SK-N-SH (cell line): ENCODE results near the gene GANAB. TPM values are rescaled to one million over a fixed set of nuclear protein-coding genes. Genes with fewer than 3 reads are reported as not detected.
"Not testable (repeated sequence)": the region's sequence is repeated elsewhere in the genome, so short reads cannot be mapped to it uniquely, and the experiment has no call there.

Experiments used
- CTCF ChIA-PET: fragments of 300-600, 350-600 bp; formaldehyde crosslinking; extraction: SDS; loops from one replicate; lab custom pipeline; 2021; lab: Yijun Ruan, JAX
- POLR2A ChIA-PET: fragments of 350-600 bp; sonication (Branson Sonifier 250); formaldehyde crosslinking; extraction: SDS; loops from one replicate; lab custom pipeline; 2020; ENCODE audit warnings: antibody characterized with exemption, inconsistent platforms; lab: Yijun Ruan, JAX
- DNase-seq: peaks from one replicate; pipeline ENCODE4 v3.0.0; 2012
- H2AFZ ChIP-seq: fragments of 200-600 bp; sonication (generic); 2 replicates; pipeline ENCODE4 v1.8.1; 2016; ENCODE audit warnings: antibody characterized with exemption, mild to moderate bottlenecking, low read depth
- H3F3A ChIP-seq: fragments of 200-600 bp; sonication (generic); replicated peaks from 2 replicates; pipeline ENCODE3; 2016; ENCODE audit warnings: antibody characterized with exemption, mild to moderate bottlenecking; ENCODE audit not compliant: insufficient read depth
- H3K27ac ChIP-seq, 2 experiments: fragments of 200-500 bp in 1 of 2; fragments of 200-600 bp in 1 of 2; sonication (Bioruptor generic) in 1 of 2; sonication (generic), shearing (Covaris generic) in 1 of 2; 2 replicates each; pipeline versions ENCODE4 v1.5.1 to v1.6.1; 2014 to 2016; ENCODE audit warnings: low read depth in 2 of 2, inconsistent platforms in 1 of 2, low read length in 1 of 2, mild to moderate bottlenecking in 1 of 2, mixed read lengths in 1 of 2
- H3K27me3 ChIP-seq: fragments of 200-600 bp; sonication (generic), shearing (Covaris generic); 2 replicates; pipeline ENCODE4 v1.6.1; 2016; ENCODE audit warnings: mixed run types; ENCODE audit not compliant: insufficient read depth
- H3K36me3 ChIP-seq, 2 experiments: fragments of 200-500 bp in 1 of 2; fragments of 200-600 bp in 1 of 2; sonication (Bioruptor generic) in 1 of 2; sonication (generic) in 1 of 2; replicated peaks in 1 of 2; 2 replicates each; pipeline versions ENCODE3 to v1.5.1; 2014 to 2016; ENCODE audit warnings: low read length in 1 of 2, mild to moderate bottlenecking in 1 of 2; ENCODE audit not compliant: insufficient read depth in 2 of 2, control insufficient read depth in 1 of 2
- H3K4me1 ChIP-seq, 2 experiments: fragments of 200-500 bp in 1 of 2; fragments of 200-600 bp in 1 of 2; sonication (Bioruptor generic) in 1 of 2; sonication (generic), shearing (Covaris generic) in 1 of 2; 2 replicates each; pipeline versions ENCODE4 v1.5.1 to v1.6.1; 2014 to 2016; ENCODE audit warnings: low read depth in 1 of 2, low read length in 1 of 2, mixed run types in 1 of 2; ENCODE audit not compliant: insufficient read depth in 2 of 2, control insufficient read depth in 1 of 2
- H3K4me2 ChIP-seq: fragments of 200-600 bp; sonication (generic), shearing (Covaris generic); 2 replicates; pipeline ENCODE4 v1.6.1; 2017; ENCODE audit warnings: mixed run types
- H3K4me3 ChIP-seq, 2 experiments: fragments of 200-500 bp in 1 of 2; fragments of 200-600 bp in 1 of 2; sonication (Bioruptor generic) in 1 of 2; sonication (generic), shearing (Covaris generic) in 1 of 2; 2 replicates each; pipeline versions ENCODE4 v1.5.1 to v1.8.1; 2014 to 2016; ENCODE audit warnings: low read depth in 2 of 2, inconsistent platforms in 1 of 2, low read length in 1 of 2, mild to moderate bottlenecking in 1 of 2, mixed read lengths in 1 of 2, moderate library complexity in 1 of 2
- H3K79me2 ChIP-seq: fragments of 200-600 bp; sonication (generic); 2 replicates; pipeline ENCODE4 v1.8.1; 2017; ENCODE audit warnings: mild to moderate bottlenecking; ENCODE audit not compliant: insufficient read depth
- H3K9ac ChIP-seq: fragments of 200-600 bp; sonication (generic); 2 replicates; pipeline ENCODE4 v1.6.1; 2017; ENCODE audit warnings: mixed run types
- H3K9me2 ChIP-seq: fragments of 200-600 bp; sonication (generic); 2 replicates; pipeline ENCODE4 v1.6.1; 2017; ENCODE audit warnings: mixed run types
- H3K9me3 ChIP-seq: fragments of 200-600 bp; sonication (generic); 2 replicates; pipeline ENCODE4 v1.6.1; 2017; ENCODE audit warnings: mixed run types, mild to moderate bottlenecking, moderate library complexity
- H4K20me1 ChIP-seq: fragments of 200-600 bp; sonication (generic); 2 replicates; pipeline ENCODE4 v1.6.1; 2017; ENCODE audit warnings: mild to moderate bottlenecking, mixed run types; ENCODE audit not compliant: insufficient read depth
- CHD2 ChIP-seq: fragments of 150-350 bp; IDR thresholded peaks from 2 replicates; pipeline ENCODE4 v1.6.1; 2018; ENCODE audit warnings: low read length; ENCODE audit not compliant: partially characterized antibody
- EP300 ChIP-seq, 2 experiments: IDR thresholded peaks; 2 replicates each; pipeline versions ENCODE4 v1.4.0 to v1.6.1; 2012; ENCODE audit warnings: borderline replicate concordance in 1 of 2, low read depth in 1 of 2, low read length in 1 of 2
- FOXJ3 ChIP-seq: sonication (generic); formaldehyde crosslinking; IDR thresholded peaks from 2 replicates; pipeline ENCODE4 v1.5.1; 2020; ENCODE audit warnings: mild to moderate bottlenecking, missing genetic modification reagents
- MXI1 ChIP-seq: IDR thresholded peaks from 2 replicates; pipeline ENCODE4 v1.6.1; 2012; ENCODE audit warnings: mild to moderate bottlenecking, low read depth, low read length, improper control_type of control experiment
- RFX5 ChIP-seq: IDR thresholded peaks from 2 replicates; pipeline ENCODE4 v1.6.1; 2012; ENCODE audit warnings: mild to moderate bottlenecking, improper control_type of control experiment, low read length
- RXRA ChIP-seq: IDR thresholded peaks from 2 replicates; pipeline ENCODE4 v1.4.0; 2012; ENCODE audit warnings: low read depth, mild to moderate bottlenecking, borderline replicate concordance
- TAF1 ChIP-seq: IDR thresholded peaks from 2 replicates; pipeline ENCODE4 v1.6.1; 2012; ENCODE audit warnings: low read depth, mild to moderate bottlenecking, low read length, moderate library complexity, borderline replicate concordance
- TCF12 ChIP-seq: IDR thresholded peaks from 2 replicates; pipeline ENCODE4 v1.4.0; 2012
- YY1 ChIP-seq: IDR thresholded peaks from 2 replicates; pipeline ENCODE4 v1.4.0; 2012; ENCODE audit warnings: low read depth, mild to moderate bottlenecking
- WGBS: methylation state at CpG from one replicate; pipeline ENCODE4 v1.1.6; 2017; ENCODE audit warnings: low lambda C conversion rate; 5-methylcytosine and 5-hydroxymethylcytosine counted together
- polyA plus RNA-seq, 3 experiments: library from polyadenylated mRNA; depleted of rRNA; stranded (reverse); fragments of >200 nt; gene quantifications; 2 replicates each; pipeline ENCODE4 v1.2.3, GENCODE V29; 2012
- TF ChIP-seq, protein P1 (sequence below): IDR thresholded peaks from 2 replicates; pipeline ENCODE4 v1.4.0; 2012; ENCODE audit warnings: low read depth
- TF ChIP-seq, protein P2 (sequence below): IDR thresholded peaks from 2 replicates; pipeline ENCODE4 v1.4.0; 2012; ENCODE audit warnings: low read depth, borderline replicate concordance
- TF ChIP-seq, protein P3 (sequence below): fragments of 150-350 bp; IDR thresholded peaks from 2 replicates; pipeline ENCODE4 v1.6.1; 2016; ENCODE audit warnings: mild to moderate bottlenecking, low read depth, low read length

Gene GANAB
- polyA plus RNA-seq, 1 of the 3 experiments (the other 2 are of a cell fraction) = 275 TPM

DNA sequence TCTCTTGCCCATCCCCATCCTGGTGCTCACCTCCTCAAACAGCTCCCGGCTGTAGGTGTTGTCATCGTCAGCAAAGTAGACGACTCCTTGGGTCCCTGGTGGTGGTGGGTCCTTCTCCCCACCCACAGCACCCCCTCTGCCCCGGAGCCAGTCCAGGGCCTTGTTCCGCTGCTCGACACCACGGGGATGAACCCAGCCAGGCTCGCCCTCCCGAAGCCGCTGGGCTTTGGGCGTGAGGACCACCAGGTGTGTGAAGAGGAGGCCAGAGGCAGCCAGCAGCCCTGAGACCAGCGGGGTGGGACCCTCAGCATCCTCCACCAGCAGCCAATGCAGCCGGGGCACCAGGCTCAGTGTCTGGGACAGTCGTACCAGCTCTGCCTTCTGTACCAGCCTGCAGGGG lies 29.5 kb downstream of the GANAB start:
- Histone ChIP-seq H3K79me2 (peaks cover 30% of the 10 kb centered on the region), H3F3A (peaks cover 32% of the 10 kb centered on the region), H3K4me1 (peaks cover 15 to 20% of the 10 kb centered on the region in 2 experiments; a peak in 3 of 4 replicates)
- H3K36me3 ChIP-seq, CTCF ChIA-PET, H3K27me3 ChIP-seq, H3K9me3 ChIP-seq, H3K4me3 ChIP-seq, H2AFZ ChIP-seq, H3K4me2 ChIP-seq, H3K27ac ChIP-seq, H3K9me2 ChIP-seq, H3K9ac ChIP-seq, DNase-seq, H4K20me1 ChIP-seq: not testable (repeated sequence)
- POLR2A ChIA-PET = interaction anchor here (1.0 kb wide), 1 partner anchor 49 kb away, joined by 3 read pairs; the partner anchor contains the start of gene CSKMT
- WGBS = 100% methylated on average over 4 of the region's 14 CpGs

DNA sequence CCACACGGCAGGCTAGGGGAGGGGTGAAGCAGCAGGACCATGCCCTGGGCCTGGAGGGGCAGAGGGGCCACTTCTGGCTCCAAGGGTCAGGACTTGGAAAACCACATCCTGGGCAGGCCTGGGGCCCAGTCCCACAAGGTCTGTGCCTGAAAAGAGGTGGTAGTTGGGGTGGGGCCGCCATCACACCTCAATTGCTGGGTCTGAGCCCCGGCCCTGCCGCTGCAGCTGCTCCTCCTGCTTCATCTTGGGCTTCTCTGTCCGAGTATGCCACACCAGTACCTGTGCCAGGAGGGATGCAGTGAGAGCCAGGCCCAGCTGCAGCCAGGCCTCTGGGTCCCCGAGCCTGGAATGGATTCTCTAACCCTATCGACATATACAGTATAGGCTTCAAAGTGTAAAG lies 30.9 kb downstream of the GANAB start:
- Histone ChIP-seq H3K27ac (no peak overlapping the region), H3K9ac (no peak overlapping the region), H3K27me3 (no peaks in the 10 kb centered on the region), H3K4me1 (peaks cover 12 to 25% of the 10 kb centered on the region in 2 experiments; a peak in 3 of 4 replicates), H3K4me2 (no peak overlapping the region), H3K36me3 (peaks cover 4 to 8% of the 10 kb centered on the region in 2 experiments)
- DNase-seq = no peak
- CTCF ChIA-PET = interaction anchor here (1.1 kb wide), 1 partner anchor 221 kb away, joined by 3 read pairs; no protein-coding TSS in a partner anchor
- WGBS = 86% methylated on average over 1 of the region's 7 CpGs
- TF ChIP-seq, protein P1, sequence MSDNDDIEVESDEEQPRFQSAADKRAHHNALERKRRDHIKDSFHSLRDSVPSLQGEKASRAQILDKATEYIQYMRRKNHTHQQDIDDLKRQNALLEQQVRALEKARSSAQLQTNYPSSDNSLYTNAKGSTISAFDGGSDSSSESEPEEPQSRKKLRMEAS = no peak
- TF ChIP-seq, protein P2, sequence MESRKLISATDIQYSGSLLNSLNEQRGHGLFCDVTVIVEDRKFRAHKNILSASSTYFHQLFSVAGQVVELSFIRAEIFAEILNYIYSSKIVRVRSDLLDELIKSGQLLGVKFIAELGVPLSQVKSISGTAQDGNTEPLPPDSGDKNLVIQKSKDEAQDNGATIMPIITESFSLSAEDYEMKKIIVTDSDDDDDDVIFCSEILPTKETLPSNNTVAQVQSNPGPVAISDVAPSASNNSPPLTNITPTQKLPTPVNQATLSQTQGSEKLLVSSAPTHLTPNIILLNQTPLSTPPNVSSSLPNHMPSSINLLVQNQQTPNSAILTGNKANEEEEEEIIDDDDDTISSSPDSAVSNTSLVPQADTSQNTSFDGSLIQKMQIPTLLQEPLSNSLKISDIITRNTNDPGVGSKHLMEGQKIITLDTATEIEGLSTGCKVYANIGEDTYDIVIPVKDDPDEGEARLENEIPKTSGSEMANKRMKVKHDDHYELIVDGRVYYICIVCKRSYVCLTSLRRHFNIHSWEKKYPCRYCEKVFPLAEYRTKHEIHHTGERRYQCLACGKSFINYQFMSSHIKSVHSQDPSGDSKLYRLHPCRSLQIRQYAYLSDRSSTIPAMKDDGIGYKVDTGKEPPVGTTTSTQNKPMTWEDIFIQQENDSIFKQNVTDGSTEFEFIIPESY = no peak
- TF ChIP-seq TAF1 (no peak), MXI1 (no peak), TCF12 (no peak), CHD2 (no peak), YY1 (no peak), RFX5 (no peak), FOXJ3 (no peak), EP300 (IDR thresholded peaks at IDR 0.05; ENCODE audit: borderline replicate concordance in 1 of 2, low read depth in 1 of 2, low read length in 1 of 2) (no peak), RXRA (no peak)
- TF ChIP-seq, protein P3, sequence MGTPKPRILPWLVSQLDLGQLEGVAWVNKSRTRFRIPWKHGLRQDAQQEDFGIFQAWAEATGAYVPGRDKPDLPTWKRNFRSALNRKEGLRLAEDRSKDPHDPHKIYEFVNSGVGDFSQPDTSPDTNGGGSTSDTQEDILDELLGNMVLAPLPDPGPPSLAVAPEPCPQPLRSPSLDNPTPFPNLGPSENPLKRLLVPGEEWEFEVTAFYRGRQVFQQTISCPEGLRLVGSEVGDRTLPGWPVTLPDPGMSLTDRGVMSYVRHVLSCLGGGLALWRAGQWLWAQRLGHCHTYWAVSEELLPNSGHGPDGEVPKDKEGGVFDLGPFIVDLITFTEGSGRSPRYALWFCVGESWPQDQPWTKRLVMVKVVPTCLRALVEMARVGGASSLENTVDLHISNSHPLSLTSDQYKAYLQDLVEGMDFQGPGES = no peak
- TF ChIP-seq, all 33 proteins: peak for 0
- H3K9me3 ChIP-seq = no peaks in the 10 kb centered on the region
- peaks cover 31% of the 10 kb centered on the region for H3F3A ChIP-seq
- POLR2A ChIA-PET = no interaction called here
- H3K4me3 ChIP-seq = no peak overlapping the region
- peaks cover 33% of the 10 kb centered on the region for H3K79me2 ChIP-seq
- H2AFZ ChIP-seq = no peak overlapping the region
- H4K20me1 ChIP-seq = no peaks in the 10 kb centered on the region
- H3K9me2 ChIP-seq = no peaks in the 10 kb centered on the region
